Measurements from ENCODE around the gene IL4. TPM values are rescaled to one million over a fixed set of nuclear protein-coding genes. Genes with fewer than 3 reads are reported as not detected.

The IL4 gene
- total and polyA plus RNA-seq, 2 experiments from 2014 or later = not detected

DNA sequence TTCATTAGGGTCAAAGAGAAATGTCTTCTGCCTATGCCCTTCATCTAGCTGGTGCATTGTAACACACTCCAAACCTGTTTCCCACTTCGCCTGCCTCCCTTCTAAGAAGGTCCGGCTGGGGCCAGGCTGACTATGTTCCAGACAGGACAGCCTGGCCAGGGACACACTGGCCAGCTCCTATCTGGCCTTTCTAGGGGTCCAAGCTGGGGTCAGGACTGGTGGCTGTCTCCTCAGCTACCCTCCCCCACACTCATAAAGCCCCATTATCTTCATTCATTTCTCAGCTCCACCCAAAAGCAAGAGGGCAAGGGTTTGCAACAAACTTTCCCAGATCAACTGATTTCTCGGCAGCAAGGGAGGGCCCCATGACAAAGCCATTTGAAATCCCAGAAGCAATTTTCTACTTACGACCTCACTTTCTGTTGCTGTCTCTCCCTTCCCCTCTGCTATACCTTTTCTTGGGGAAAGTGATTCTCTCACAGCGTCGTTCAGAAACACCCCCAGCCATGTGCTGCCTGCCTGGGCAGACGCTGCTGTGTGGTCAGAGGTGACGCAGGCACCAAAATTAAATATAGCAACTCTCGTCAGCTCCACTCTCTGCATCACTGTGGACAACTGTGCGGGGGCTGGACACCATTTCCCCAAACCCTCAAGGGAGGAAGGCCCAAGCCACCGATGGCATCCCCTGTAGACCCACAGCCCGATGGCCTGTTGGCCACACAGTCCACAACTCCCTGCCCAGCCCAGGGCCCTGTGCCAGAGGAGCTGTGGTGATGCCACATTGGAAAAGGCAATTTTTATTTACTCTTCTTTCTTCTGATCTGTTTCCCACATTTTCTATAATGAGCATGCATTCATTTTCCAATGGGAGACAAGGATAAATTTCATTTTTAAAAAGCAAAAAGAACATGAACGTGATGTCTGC lies 9.8 kb upstream of the IL4 start (continued):
- TF ChIP-seq, protein P1, sequence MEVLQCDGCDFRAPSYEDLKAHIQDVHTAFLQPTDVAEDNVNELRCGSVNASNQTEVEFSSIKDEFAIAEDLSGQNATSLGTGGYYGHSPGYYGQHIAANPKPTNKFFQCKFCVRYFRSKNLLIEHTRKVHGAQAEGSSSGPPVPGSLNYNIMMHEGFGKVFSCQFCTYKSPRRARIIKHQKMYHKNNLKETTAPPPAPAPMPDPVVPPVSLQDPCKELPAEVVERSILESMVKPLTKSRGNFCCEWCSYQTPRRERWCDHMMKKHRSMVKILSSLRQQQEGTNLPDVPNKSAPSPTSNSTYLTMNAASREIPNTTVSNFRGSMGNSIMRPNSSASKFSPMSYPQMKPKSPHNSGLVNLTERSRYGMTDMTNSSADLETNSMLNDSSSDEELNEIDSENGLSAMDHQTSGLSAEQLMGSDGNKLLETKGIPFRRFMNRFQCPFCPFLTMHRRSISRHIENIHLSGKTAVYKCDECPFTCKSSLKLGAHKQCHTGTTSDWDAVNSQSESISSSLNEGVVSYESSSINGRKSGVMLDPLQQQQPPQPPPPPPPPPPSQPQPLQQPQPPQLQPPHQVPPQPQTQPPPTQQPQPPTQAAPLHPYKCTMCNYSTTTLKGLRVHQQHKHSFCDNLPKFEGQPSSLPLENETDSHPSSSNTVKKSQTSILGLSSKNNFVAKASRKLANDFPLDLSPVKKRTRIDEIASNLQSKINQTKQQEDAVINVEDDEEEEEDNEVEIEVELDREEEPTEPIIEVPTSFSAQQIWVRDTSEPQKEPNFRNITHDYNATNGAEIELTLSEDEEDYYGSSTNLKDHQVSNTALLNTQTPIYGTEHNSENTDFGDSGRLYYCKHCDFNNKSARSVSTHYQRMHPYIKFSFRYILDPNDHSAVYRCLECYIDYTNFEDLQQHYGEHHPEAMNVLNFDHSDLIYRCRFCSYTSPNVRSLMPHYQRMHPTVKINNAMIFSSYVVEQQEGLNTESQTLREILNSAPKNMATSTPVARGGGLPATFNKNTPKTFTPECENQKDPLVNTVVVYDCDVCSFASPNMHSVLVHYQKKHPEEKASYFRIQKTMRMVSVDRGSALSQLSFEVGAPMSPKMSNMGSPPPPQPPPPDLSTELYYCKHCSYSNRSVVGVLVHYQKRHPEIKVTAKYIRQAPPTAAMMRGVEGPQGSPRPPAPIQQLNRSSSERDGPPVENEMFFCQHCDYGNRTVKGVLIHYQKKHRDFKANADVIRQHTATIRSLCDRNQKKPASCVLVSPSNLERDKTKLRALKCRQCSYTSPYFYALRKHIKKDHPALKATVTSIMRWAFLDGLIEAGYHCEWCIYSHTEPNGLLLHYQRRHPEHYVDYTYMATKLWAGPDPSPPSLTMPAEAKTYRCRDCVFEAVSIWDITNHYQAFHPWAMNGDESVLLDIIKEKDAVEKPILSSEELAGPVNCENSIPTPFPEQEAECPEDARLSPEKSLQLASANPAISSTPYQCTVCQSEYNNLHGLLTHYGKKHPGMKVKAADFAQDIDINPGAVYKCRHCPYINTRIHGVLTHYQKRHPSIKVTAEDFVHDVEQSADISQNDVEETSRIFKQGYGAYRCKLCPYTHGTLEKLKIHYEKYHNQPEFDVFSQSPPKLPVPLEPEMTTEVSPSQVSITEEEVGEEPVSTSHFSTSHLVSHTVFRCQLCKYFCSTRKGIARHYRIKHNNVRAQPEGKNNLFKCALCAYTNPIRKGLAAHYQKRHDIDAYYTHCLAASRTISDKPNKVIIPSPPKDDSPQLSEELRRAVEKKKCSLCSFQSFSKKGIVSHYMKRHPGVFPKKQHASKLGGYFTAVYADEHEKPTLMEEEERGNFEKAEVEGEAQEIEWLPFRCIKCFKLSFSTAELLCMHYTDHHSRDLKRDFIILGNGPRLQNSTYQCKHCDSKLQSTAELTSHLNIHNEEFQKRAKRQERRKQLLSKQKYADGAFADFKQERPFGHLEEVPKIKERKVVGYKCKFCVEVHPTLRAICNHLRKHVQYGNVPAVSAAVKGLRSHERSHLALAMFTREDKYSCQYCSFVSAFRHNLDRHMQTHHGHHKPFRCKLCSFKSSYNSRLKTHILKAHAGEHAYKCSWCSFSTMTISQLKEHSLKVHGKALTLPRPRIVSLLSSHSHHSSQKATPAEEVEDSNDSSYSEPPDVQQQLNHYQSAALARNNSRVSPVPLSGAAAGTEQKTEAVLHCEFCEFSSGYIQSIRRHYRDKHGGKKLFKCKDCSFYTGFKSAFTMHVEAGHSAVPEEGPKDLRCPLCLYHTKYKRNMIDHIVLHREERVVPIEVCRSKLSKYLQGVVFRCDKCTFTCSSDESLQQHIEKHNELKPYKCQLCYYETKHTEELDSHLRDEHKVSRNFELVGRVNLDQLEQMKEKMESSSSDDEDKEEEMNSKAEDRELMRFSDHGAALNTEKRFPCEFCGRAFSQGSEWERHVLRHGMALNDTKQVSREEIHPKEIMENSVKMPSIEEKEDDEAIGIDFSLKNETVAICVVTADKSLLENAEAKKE (CRISPR knock-in tag; IDR thresholded peaks at IDR 0.05) = no peak
- TF ChIP-seq POLR2AphosphoS5 (IDR thresholded peaks at IDR 0.05; ENCODE audit: low read depth) (no peak), JUNB (IDR thresholded peaks at IDR 0.05; ENCODE audit: unreplicated experiment) (no peak), STAT1 (IDR thresholded peaks at IDR 0.05; ENCODE audit: unreplicated experiment) (no peak)

DNA sequence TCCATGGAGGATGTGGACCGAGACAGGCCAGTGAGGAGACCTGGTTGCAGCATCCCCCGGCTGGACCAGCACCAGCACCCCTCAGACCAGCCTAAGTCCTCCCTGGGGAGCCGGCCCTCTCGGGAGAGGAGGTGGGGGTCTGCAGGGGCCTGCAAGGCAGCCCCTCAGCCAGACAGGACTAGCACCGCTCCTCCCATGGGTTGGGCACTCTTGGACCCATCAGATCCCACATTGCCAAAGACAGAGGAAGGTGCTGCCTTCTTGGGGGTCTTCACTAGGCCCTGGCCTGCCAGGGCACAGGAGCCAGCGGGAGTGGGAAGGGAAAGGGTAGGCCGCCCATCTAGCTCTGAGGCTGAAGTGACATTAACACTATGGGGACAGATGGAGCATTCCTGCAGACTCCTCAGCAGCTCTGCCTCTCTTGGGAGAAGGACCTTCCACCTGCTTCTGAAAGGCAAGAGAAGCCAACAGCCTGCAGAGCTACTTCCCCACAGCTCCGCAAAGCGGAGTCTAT lies 9.0 kb upstream of the IL4 start:
- no peak overlapping the region for H3K4me3 ChIP-seq
- H3K79me2 ChIP-seq (replicated peaks; ENCODE audit: insufficient read depth) = no peaks in the 10 kb centered on the region
- no peaks in the 10 kb centered on the region for H3F3A ChIP-seq (replicated peaks; ENCODE audit: low read depth)
- Mint-ChIP-seq H3K36me3 (ENCODE audit: low read depth) (no peaks in the 10 kb centered on the region), H3K9me3 (no peaks in the 10 kb centered on the region), H3K4me1 (peaks cover 14% of the 10 kb centered on the region), H3K4me3 (no peak overlapping the region), H3K27me3 (ENCODE audit: insufficient read depth, low read depth, poor library complexity) (peaks cover 23% of the 10 kb centered on the region), H3K27ac (no peak overlapping the region)
- H3K36me3 ChIP-seq (ENCODE audit: insufficient read depth) = no peaks in the 10 kb centered on the region
- no peaks in the 10 kb centered on the region for H3K27me3 ChIP-seq (ENCODE audit: insufficient read depth)
- no peaks in the 10 kb centered on the region for H3K9me2 ChIP-seq (ENCODE audit: insufficient read depth)
- H3K27ac ChIP-seq (ENCODE audit: low read depth) = no peak overlapping the region
- DNase-seq (ENCODE audit: low spot score) (no peak), ATAC-seq (no peak)
- no peaks in the 10 kb centered on the region for H3K4me1 ChIP-seq (ENCODE audit: insufficient read depth)
- no peak overlapping the region for H3K4me2 ChIP-seq
- no peaks in the 10 kb centered on the region for H4K20me1 ChIP-seq (replicated peaks; ENCODE audit: insufficient read depth)
- H2AFZ ChIP-seq = no peak overlapping the region
- TF ChIP-seq STAT1 (IDR thresholded peaks at IDR 0.05; ENCODE audit: unreplicated experiment) = no peak
- TF ChIP-seq, protein P2, sequence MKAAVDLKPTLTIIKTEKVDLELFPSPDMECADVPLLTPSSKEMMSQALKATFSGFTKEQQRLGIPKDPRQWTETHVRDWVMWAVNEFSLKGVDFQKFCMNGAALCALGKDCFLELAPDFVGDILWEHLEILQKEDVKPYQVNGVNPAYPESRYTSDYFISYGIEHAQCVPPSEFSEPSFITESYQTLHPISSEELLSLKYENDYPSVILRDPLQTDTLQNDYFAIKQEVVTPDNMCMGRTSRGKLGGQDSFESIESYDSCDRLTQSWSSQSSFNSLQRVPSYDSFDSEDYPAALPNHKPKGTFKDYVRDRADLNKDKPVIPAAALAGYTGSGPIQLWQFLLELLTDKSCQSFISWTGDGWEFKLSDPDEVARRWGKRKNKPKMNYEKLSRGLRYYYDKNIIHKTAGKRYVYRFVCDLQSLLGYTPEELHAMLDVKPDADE (IDR thresholded peaks at IDR 0.05) = no peak
- no peak for TF ChIP-seq ZNF331 (CRISPR knock-in tag; IDR thresholded peaks at IDR 0.05; ENCODE audit: low read depth)
- TF ChIP-seq POLR2AphosphoS5 (IDR thresholded peaks at IDR 0.05; ENCODE audit: low read depth) = no peak
- TF ChIP-seq ZNF114 (CRISPR knock-in tag; IDR thresholded peaks at IDR 0.05) = no peak
- TF ChIP-seq NANOG (IDR thresholded peaks at IDR 0.05; ENCODE audit: borderline replicate concordance) = no peak
- TF ChIP-seq EZH2 (IDR thresholded peaks at IDR 0.05; ENCODE audit: low read depth, unreplicated experiment) = no peak
- TF ChIP-seq, protein P3, sequence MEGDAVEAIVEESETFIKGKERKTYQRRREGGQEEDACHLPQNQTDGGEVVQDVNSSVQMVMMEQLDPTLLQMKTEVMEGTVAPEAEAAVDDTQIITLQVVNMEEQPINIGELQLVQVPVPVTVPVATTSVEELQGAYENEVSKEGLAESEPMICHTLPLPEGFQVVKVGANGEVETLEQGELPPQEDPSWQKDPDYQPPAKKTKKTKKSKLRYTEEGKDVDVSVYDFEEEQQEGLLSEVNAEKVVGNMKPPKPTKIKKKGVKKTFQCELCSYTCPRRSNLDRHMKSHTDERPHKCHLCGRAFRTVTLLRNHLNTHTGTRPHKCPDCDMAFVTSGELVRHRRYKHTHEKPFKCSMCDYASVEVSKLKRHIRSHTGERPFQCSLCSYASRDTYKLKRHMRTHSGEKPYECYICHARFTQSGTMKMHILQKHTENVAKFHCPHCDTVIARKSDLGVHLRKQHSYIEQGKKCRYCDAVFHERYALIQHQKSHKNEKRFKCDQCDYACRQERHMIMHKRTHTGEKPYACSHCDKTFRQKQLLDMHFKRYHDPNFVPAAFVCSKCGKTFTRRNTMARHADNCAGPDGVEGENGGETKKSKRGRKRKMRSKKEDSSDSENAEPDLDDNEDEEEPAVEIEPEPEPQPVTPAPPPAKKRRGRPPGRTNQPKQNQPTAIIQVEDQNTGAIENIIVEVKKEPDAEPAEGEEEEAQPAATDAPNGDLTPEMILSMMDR (conservative IDR thresholded peaks at IDR 0.05; ENCODE audit: low read depth in 2 of 2) = no peak
- TF ChIP-seq EZH2phosphoT487 (IDR thresholded peaks at IDR 0.05; ENCODE audit: unreplicated experiment) = no peak
